Activated T-helper 2 cell treated with anti-CD3 and anti-CD28 coated beads, Interferon-gamma antibody, Interleukin-2, Interleukin-4, amounts not matched to agents 10 μg/mL and 5 μg/mL and 100 μg/mL, durations not matched to agents 14 hours and 24 hours and 36 hours (primary cell): ENCODE data around the gene MZF1. TPM values are rescaled to one million over a fixed set of nuclear protein-coding genes. Genes with fewer than 3 reads are reported as not detected.
A peak's percentile ranks its signal among the peaks of the same experiment; 100 is the strongest.
"Not testable (repeated sequence)": the region's sequence is repeated elsewhere in the genome, so short reads cannot be mapped to it uniquely, and the experiment has no call there.

Experiments used
- DNase-seq: peaks from one replicate; pipeline ENCODE4 v3.0.0; 2021; ENCODE audit warnings: low spot score
- H3K27ac Mint-ChIP-seq: one replicate; pipeline ENCODE4 v1.8.0; 2021; ENCODE audit warnings: mixed read lengths
- H3K27me3 Mint-ChIP-seq: one replicate; pipeline ENCODE4 v1.8.0; 2021; ENCODE audit warnings: low read depth, mixed read lengths
- H3K36me3 Mint-ChIP-seq: one replicate; pipeline ENCODE4 v1.8.0; 2021; ENCODE audit warnings: low read depth, mixed read lengths
- H3K4me1 Mint-ChIP-seq: one replicate; pipeline ENCODE4 v1.8.0; 2021; ENCODE audit warnings: low read depth, mixed read lengths
- H3K4me3 Mint-ChIP-seq: one replicate; pipeline ENCODE4 v1.8.0; 2021; ENCODE audit warnings: low read depth, mild to moderate bottlenecking, moderate library complexity, mixed read lengths
- H3K9me3 Mint-ChIP-seq: one replicate; pipeline ENCODE4 v1.8.0; 2021; ENCODE audit warnings: mixed read lengths
- intact Hi-C: fragments of 100-400 bp; cut with micrococcal nuclease; formaldehyde crosslinking; loops from one replicate; pipeline ENCODE4 v1.15.1; 2023
- total RNA-seq: library from RNA; stranded (reverse); gene quantifications from 2 replicates; pipeline ENCODE4 v1.2.3, GENCODE V29; 2022

The MZF1 gene
- total RNA-seq, 1 donor from 2014 or later, result 18.8 TPM

GRCh38 chr19:58577581-58577980, 4.4 kb upstream of the MZF1 start:
- H3K4me1 Mint-ChIP-seq, result peaks cover 32% of the 10 kb centered on the region
- H3K27ac Mint-ChIP-seq, H3K9me3 Mint-ChIP-seq, H3K27me3 Mint-ChIP-seq, intact Hi-C loops, H3K4me3 Mint-ChIP-seq, DNase-seq, H3K36me3 Mint-ChIP-seq: not testable (repeated sequence)

GRCh38 chr19:58575183-58576041, 2.3 kb upstream of the MZF1 start:
- intact Hi-C loops, result loop anchor here (1.0 kb wide), 1 partner anchor 56 kb away; the partner anchor contains the start of gene ZBTB45
- DNase-seq, result peak; percentile 79
- H3K4me1 Mint-ChIP-seq, result peaks cover 32% of the 10 kb centered on the region
- H3K27me3 Mint-ChIP-seq, result no peaks in the 10 kb centered on the region
- H3K9me3 Mint-ChIP-seq, result no peaks in the 10 kb centered on the region
- H3K4me3 Mint-ChIP-seq, result peak overlapping the region; percentile 85
- peaks cover 8% of the 10 kb centered on the region for H3K36me3 Mint-ChIP-seq
- peak overlapping the region; percentile 88 for H3K27ac Mint-ChIP-seq

GRCh38 chr19:58573658-58574164, 576 bp upstream of the MZF1 start:
- intact Hi-C loops, result loop anchor here (1.0 kb wide), 1 partner anchor 14 kb away; no protein-coding TSS in a partner anchor
- Mint-ChIP-seq H3K27me3 (no peaks in the 10 kb centered on the region), H3K4me1 (peaks cover 22% of the 10 kb centered on the region), H3K9me3 (no peaks in the 10 kb centered on the region), H3K36me3 (peaks cover 15% of the 10 kb centered on the region), H3K27ac (peak overlapping the region; percentile 100), H3K4me3 (peak overlapping the region; percentile 95)
- DNase-seq, result no peak

DNA sequence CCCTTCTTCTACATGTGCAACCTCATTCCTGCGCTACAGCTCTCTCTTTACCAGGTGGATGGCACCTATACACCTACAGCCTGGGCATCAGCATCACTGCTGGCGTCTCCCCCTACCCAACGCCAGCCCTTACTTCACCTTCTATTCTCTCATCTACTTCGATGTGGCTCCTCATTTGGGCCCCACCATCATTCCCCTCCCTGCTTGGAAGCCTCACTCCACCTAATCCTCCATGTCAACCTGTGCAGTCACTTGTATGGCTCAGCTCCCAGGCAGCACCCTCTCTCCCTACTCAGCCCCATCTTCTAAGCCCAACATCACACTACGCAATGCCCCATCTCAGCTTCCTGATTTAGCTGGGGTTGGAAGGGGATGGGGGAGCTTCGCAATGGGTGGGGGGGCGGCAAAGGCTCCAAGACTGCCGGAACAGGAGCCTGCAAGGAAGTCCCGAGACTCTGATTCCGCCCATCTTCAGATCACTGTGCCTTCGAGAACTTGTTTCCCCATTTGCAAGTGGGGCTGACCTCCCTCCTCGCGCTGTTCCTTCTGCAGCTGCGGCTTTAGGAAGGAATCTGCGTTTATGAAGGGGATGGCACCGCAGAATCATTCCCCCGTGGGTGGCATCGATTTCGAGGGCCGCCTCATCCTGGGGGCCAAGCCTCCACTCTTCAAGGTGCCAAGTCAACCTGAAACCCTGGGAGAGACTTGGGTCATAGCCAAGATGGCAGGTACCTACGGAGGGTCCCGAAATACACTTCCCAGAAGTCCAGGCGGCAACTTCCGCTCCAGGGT, 913 bp downstream of the MZF1 start:
- Mint-ChIP-seq H3K36me3 (peaks cover 22% of the 10 kb centered on the region), H3K27ac (peak overlapping the region; percentile 100), H3K4me3 (peak overlapping the region; percentile 95), H3K27me3 (no peaks in the 10 kb centered on the region), H3K9me3 (no peaks in the 10 kb centered on the region), H3K4me1 (peaks cover 20% of the 10 kb centered on the region)
- intact Hi-C loops, result loop anchor here (1.0 kb wide), 1 partner anchor 28 kb away; the partner anchor contains the start of gene TRIM28
- DNase-seq, result no peak

DNA sequence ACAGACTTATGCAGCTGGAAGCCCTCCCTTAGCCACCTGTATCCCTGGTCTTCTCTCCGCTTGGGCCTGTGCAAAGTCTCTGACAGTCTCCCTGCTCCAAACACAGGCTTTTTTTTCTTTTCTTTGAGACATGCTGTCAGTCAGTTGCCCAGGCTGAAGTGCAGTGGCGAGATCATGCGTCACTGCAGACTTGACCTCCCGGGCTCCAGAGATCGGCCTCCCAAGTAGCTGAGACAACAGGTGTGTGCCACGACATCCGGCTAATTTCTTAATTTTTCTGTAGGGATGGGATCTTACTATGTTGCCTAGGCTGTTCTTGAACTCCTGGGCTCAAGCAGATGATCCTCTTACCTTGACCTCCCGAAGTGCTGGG, 1.6 kb downstream of the MZF1 start:
- H3K9me3 Mint-ChIP-seq, result no peaks in the 10 kb centered on the region
- H3K4me1 Mint-ChIP-seq, result peaks cover 20% of the 10 kb centered on the region
- peak overlapping the region; percentile 95 for H3K4me3 Mint-ChIP-seq
- peaks cover 22% of the 10 kb centered on the region for H3K36me3 Mint-ChIP-seq
- no peak overlapping the region for H3K27ac Mint-ChIP-seq
- no peak for DNase-seq
- intact Hi-C loops, result no loop called here
- no peaks in the 10 kb centered on the region for H3K27me3 Mint-ChIP-seq

DNA sequence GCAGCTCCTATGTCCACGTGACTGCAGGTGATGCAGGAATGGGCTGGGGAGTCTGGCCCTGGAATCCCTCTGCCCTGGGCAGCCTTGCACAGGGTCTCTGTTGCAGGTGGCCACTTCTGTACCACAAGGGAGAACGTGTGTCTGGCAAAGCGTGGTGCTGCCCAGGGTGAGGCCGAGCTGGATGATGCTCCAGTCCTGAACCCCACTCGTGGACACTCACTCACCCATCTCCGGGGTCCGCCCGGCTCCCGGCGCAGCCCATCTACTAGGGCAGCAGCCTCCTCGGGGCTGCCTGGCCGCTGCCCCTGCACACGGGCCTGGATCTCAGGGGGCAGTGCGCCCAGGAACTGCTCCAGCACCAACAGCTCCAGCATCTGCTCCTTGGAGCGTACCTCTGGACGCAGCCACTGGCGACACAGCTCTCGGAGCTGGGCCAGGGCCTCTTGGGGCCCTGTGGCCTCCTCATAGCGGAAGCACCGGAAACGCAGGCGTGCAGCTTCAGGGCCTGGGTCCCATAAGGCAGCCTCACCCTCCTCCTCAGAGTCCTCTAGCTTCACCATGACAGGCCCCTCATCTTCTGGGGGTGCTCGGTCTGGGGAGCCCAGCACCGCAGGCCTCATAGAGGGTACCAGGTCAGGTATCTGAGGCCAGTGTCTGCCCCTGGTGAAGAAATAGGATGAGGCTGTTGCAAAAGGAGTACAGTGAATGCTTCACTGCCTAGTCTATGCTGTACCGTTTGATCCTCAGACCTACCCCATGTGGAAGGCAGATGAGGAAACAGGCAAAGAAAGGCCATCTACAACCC, 2.2 kb downstream of the MZF1 start:
- intact Hi-C loops, result no loop called here
- no peak for DNase-seq

GRCh38 chr19:58569943-58570670, 3.0 kb downstream of the MZF1 start:
- Mint-ChIP-seq H3K9me3 (no peaks in the 10 kb centered on the region), H3K4me1 (peaks cover 18% of the 10 kb centered on the region), H3K4me3 (no peak overlapping the region), H3K36me3 (peaks cover 25% of the 10 kb centered on the region), H3K27me3 (no peaks in the 10 kb centered on the region), H3K27ac (no peak overlapping the region)
- intact Hi-C loops, result no loop called here
- no peak for DNase-seq

More for the DNA sequence above, 2.2 kb downstream of the MZF1 start:
- H3K9me3 Mint-ChIP-seq, result no peaks in the 10 kb centered on the region
- peaks cover 20% of the 10 kb centered on the region for H3K4me1 Mint-ChIP-seq
- peaks cover 25% of the 10 kb centered on the region for H3K36me3 Mint-ChIP-seq
- no peaks in the 10 kb centered on the region for H3K27me3 Mint-ChIP-seq
- no peak overlapping the region for H3K27ac Mint-ChIP-seq
- no peak overlapping the region for H3K4me3 Mint-ChIP-seq

- DNase-seq, result no peak
- Mint-ChIP-seq H3K27me3 (no peaks in the 10 kb centered on the region), H3K36me3 (peaks cover 25% of the 10 kb centered on the region), H3K4me3 (no peak overlapping the region), H3K9me3 (no peaks in the 10 kb centered on the region), H3K27ac (no peak overlapping the region), H3K4me1 (peaks cover 19% of the 10 kb centered on the region)
- intact Hi-C loops, result no loop called here
Measured at GRCh38 chr19:58569191-58569942, 3.8 kb downstream of the MZF1 start.

GRCh38 chr19:58568453-58569130, 4.5 kb downstream of the MZF1 start:
- DNase-seq, result no peak
- Mint-ChIP-seq H3K27ac (no peak overlapping the region), H3K27me3 (no peaks in the 10 kb centered on the region), H3K4me1 (peaks cover 19% of the 10 kb centered on the region), H3K9me3 (no peaks in the 10 kb centered on the region), H3K36me3 (peaks cover 26% of the 10 kb centered on the region), H3K4me3 (no peak overlapping the region)
- intact Hi-C loops, result no loop called here

- Mint-ChIP-seq H3K4me3 (no peak overlapping the region), H3K27me3 (no peaks in the 10 kb centered on the region), H3K4me1 (peaks cover 18% of the 10 kb centered on the region), H3K36me3 (peaks cover 24% of the 10 kb centered on the region), H3K27ac (no peak overlapping the region), H3K9me3 (no peaks in the 10 kb centered on the region)
- DNase-seq, result no peak
- intact Hi-C loops, result no loop called here
Measured at GRCh38 chr19:58566989-58567388, 6.1 kb downstream of the MZF1 start.

- peak overlapping the region; percentile 26 for H3K27ac Mint-ChIP-seq
- peak overlapping the region; percentile 34 for H3K4me3 Mint-ChIP-seq
- no peaks in the 10 kb centered on the region for H3K27me3 Mint-ChIP-seq
- no peak for DNase-seq
- no peaks in the 10 kb centered on the region for H3K9me3 Mint-ChIP-seq
- H3K4me1 Mint-ChIP-seq, result peaks cover 33% of the 10 kb centered on the region
- peaks cover 19% of the 10 kb centered on the region for H3K36me3 Mint-ChIP-seq
- intact Hi-C loops, result no loop called here
Measured at GRCh38 chr19:58563823-58564222, 9.3 kb downstream of the MZF1 start.
